ENCODE results near the gene ZNF774.

DNA sequence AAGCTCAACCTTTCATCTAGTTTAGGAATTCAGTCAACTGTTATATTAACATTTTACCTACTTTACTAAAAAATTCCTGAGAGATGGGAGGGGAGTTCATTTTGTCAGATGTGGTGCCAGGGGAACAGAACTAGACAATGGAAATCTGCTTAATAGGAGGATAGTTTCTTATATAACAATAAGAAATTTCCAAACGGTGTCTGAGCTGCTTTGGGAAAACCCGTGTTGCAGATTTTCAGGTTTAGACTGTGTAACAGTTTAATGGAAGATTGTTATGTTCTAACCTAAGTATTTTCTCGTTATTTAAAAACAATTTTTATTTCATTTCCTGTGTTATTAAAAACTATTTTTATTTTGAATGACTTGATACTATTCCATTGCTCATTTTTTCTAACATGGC, 55.3 kb downstream of the ZNF774 start:
- TF ChIP-seq, protein P1, sequence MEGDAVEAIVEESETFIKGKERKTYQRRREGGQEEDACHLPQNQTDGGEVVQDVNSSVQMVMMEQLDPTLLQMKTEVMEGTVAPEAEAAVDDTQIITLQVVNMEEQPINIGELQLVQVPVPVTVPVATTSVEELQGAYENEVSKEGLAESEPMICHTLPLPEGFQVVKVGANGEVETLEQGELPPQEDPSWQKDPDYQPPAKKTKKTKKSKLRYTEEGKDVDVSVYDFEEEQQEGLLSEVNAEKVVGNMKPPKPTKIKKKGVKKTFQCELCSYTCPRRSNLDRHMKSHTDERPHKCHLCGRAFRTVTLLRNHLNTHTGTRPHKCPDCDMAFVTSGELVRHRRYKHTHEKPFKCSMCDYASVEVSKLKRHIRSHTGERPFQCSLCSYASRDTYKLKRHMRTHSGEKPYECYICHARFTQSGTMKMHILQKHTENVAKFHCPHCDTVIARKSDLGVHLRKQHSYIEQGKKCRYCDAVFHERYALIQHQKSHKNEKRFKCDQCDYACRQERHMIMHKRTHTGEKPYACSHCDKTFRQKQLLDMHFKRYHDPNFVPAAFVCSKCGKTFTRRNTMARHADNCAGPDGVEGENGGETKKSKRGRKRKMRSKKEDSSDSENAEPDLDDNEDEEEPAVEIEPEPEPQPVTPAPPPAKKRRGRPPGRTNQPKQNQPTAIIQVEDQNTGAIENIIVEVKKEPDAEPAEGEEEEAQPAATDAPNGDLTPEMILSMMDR (IDR thresholded peaks at IDR 0.05): no peak
- TF ChIP-seq POLR2A (IDR thresholded peaks at IDR 0.05): no peak

Measured in heart left ventricle (tissue), 13 donors.